Neuronal stem cell (in vitro differentiated cells): ENCODE data around the gene VEPH1.
A peak's percentile ranks its signal among the peaks of the same experiment; 100 is the strongest.

Source experiments
- DNase-seq: peaks from one replicate; pipeline ENCODE4 v3.0.0-alpha.2; 2013; ENCODE audit warnings: low spot score
- H2AFZ ChIP-seq: one replicate; pipeline ENCODE4 v1.6.1; 2013; ENCODE audit warnings: mild to moderate bottlenecking, low read length, inconsistent platforms
- H2AK5ac ChIP-seq: 2 replicates; pipeline ENCODE4 v1.6.1; 2013; ENCODE audit warnings: low read depth, mild to moderate bottlenecking, inconsistent platforms, low read length, moderate library complexity, mixed read lengths
- H2BK120ac ChIP-seq: 2 replicates; pipeline ENCODE4 v1.6.1; 2013; ENCODE audit warnings: low read depth, mild to moderate bottlenecking, inconsistent platforms, low read length, moderate library complexity, mixed read lengths
- H2BK12ac ChIP-seq: one replicate; pipeline ENCODE4 v1.6.1; 2013; ENCODE audit warnings: low read length, inconsistent platforms
- H2BK15ac ChIP-seq: 2 replicates; pipeline ENCODE4 v1.6.1; 2013; ENCODE audit warnings: mild to moderate bottlenecking, low read length, inconsistent platforms, mixed read lengths
- H2BK5ac ChIP-seq: one replicate; pipeline ENCODE4 v1.6.1; 2013; ENCODE audit warnings: inconsistent platforms, mild to moderate bottlenecking, low read length, moderate library complexity
- H3K14ac ChIP-seq: one replicate; pipeline ENCODE4 v1.6.1; 2013; ENCODE audit warnings: low read length, inconsistent platforms
- H3K18ac ChIP-seq: 2 replicates; pipeline ENCODE4 v1.6.1; 2013; ENCODE audit warnings: low read length, inconsistent platforms
- H3K23ac ChIP-seq: 2 replicates; pipeline ENCODE4 v1.6.1; 2013; ENCODE audit warnings: low read depth, mild to moderate bottlenecking, mixed read lengths, low read length, inconsistent platforms; ENCODE audit not compliant: poor library complexity
- H3K27ac ChIP-seq: replicated peaks from 3 replicates; pipeline ENCODE4 v1.5.1; 2013; ENCODE audit warnings: low read length, inconsistent platforms
- H3K27me3 ChIP-seq, 3 experiments: 2 replicates each; pipeline ENCODE4 v1.6.1; 2013; ENCODE audit warnings: low read length in 3 of 3, mild to moderate bottlenecking in 2 of 3, inconsistent platforms in 1 of 3, low read depth in 1 of 3, mixed read lengths in 1 of 3, moderate library complexity in 1 of 3; ENCODE audit not compliant: control insufficient read depth in 3 of 3, insufficient read depth in 3 of 3
- H3K36me3 ChIP-seq, 2 donors: replicated peaks in 1 of 2; 2 replicates each; pipeline ENCODE4 v1.6.1; 2013; ENCODE audit warnings: low read length in 2 of 2; ENCODE audit not compliant: control insufficient read depth in 2 of 2, insufficient read depth in 2 of 2
- H3K4ac ChIP-seq: 2 replicates; pipeline ENCODE4 v1.6.1; 2013; ENCODE audit warnings: inconsistent platforms, mild to moderate bottlenecking, low read length, moderate library complexity
- H3K4me1 ChIP-seq, 2 donors: 1 replicate in 1 of 2; 2 replicates in 1 of 2; pipeline ENCODE4 v1.6.1; 2013; ENCODE audit warnings: low read length in 2 of 2, low read depth in 1 of 2; ENCODE audit not compliant: control insufficient read depth in 2 of 2, insufficient read depth in 1 of 2
- H3K4me2 ChIP-seq: one replicate; pipeline ENCODE4 v1.6.1; 2013; ENCODE audit warnings: mild to moderate bottlenecking, low read length, inconsistent platforms; ENCODE audit not compliant: insufficient read depth, poor library complexity, severe bottlenecking
- H3K4me3 ChIP-seq, 2 donors: 2 replicates each; pipeline ENCODE4 v1.5.1; 2013; ENCODE audit warnings: low read length in 2 of 2, mild to moderate bottlenecking in 2 of 2, inconsistent platforms in 1 of 2, moderate library complexity in 1 of 2
- H3K79me1 ChIP-seq: one replicate; pipeline ENCODE4 v1.6.1; 2013; ENCODE audit warnings: low read depth, mild to moderate bottlenecking, inconsistent platforms, low read length, moderate library complexity
- H3K9ac ChIP-seq: one replicate; pipeline ENCODE4 v1.6.1; 2013; ENCODE audit warnings: mild to moderate bottlenecking, low read depth, low read length, inconsistent platforms; ENCODE audit not compliant: poor library complexity
- H3K9me3 ChIP-seq, 2 donors: replicated peaks in 1 of 2; 2 replicates each; pipeline versions ENCODE3 to v1.6.1; 2013; ENCODE audit warnings: low read length in 2 of 2, mild to moderate bottlenecking in 2 of 2, inconsistent platforms in 1 of 2, low read depth in 1 of 2, mixed read lengths in 1 of 2, moderate library complexity in 1 of 2; ENCODE audit not compliant: control insufficient read depth in 2 of 2, insufficient read depth in 1 of 2
- H4K8ac ChIP-seq: one replicate; pipeline ENCODE4 v1.6.1; 2013; ENCODE audit warnings: low read depth, mild to moderate bottlenecking, inconsistent platforms, low read length, moderate library complexity
- H4K91ac ChIP-seq: one replicate; pipeline ENCODE4 v1.6.1; 2013; ENCODE audit warnings: low read length, low read depth, mild to moderate bottlenecking, inconsistent platforms; ENCODE audit not compliant: poor library complexity
- WGBS, 2 donors: extraction: QIAGEN DNeasy Blood & Tissue Kit; methylation state at CpG; one replicate each; pipeline ENCODE4 v1.1.7; 2013; ENCODE audit warnings: missing lambda C conversion rate in 2 of 2, mixed read lengths in 1 of 2; ENCODE audit not compliant: insufficient read length in 2 of 2, insufficient replicate concordance in 1 of 2; ENCODE audit errors: extremely low coverage in 2 of 2; 5-methylcytosine and 5-hydroxymethylcytosine counted together

The VEPH1 gene

DNA sequence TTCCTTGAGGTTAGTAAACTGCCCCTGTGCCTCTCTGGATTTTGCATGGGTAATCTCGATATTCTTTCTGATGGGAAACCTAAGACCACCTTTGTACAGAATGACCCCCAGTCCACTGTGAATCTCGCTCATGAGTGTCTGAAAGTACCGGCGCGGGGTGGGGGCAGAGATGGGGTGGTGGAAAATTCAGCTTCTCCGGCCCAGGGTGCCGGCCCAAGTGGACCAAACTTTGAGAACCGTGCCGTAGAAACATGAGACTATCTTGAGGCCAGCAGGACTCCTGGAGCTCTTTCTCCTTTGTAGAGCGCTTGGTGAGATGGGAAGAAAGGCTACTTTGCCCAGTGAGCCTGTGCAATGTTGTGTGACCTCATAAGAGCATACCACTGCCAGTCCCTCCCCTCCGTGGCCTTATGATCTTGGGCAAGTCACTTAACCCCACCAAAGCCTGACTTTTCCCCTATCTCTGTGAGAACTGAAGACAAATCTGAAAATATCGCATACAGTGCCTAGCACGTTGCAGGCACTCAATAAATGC is 40.4 kb upstream of the VEPH1 start:
- no CpG with 5 or more reads among the region's 13 CpGs for WGBS, 2 donors
- peaks cover 0 to 4% of the 10 kb centered on the region in 2 donors for H3K4me1 ChIP-seq
- peak overlapping the region; percentile 61 for H2BK120ac ChIP-seq
- peak overlapping the region; percentile 67 for H2BK5ac ChIP-seq
- H3K79me1 ChIP-seq = no peaks in the 10 kb centered on the region
- no peaks in the 10 kb centered on the region for H3K36me3 ChIP-seq
- no peak overlapping the region for H4K8ac ChIP-seq
- no peak overlapping the region for H2AK5ac ChIP-seq
- peaks cover 5 to 10% of the 10 kb centered on the region in 2 donors for H3K9me3 ChIP-seq
- H3K23ac ChIP-seq = no peak overlapping the region
- no peak overlapping the region for H3K4ac ChIP-seq
- no peak for DNase-seq
- H2BK15ac ChIP-seq = no peak overlapping the region
- no peak overlapping the region for H3K14ac ChIP-seq
- peak overlapping the region in 1 of 2 donors; percentile 75 for H3K4me3 ChIP-seq
- H4K91ac ChIP-seq = no peak overlapping the region
- peak overlapping the region; percentile 78 for H3K18ac ChIP-seq
- peaks cover 0 to 4% (median 2%) of the 10 kb centered on the region in 3 experiments for H3K27me3 ChIP-seq
- peak overlapping the region; percentile 59 for H3K4me2 ChIP-seq
- H3K9ac ChIP-seq = no peak overlapping the region
- H2BK12ac ChIP-seq = no peak overlapping the region
- peak overlapping the region; percentile 68 for H2AFZ ChIP-seq
- no peak overlapping the region for H3K27ac ChIP-seq

GRCh38 chr3:157542711-157543500 is 39.7 kb upstream of the VEPH1 start:
- Histone ChIP-seq H3K4ac (no peak overlapping the region), H2BK12ac (no peak overlapping the region), H3K18ac (peak overlapping the region; percentile 89), H3K23ac (peak overlapping the region; percentile 52), H3K4me1 (peaks cover 0 to 4% of the 10 kb centered on the region in 2 donors), H2BK120ac (peak overlapping the region; percentile 61), H3K14ac (peak overlapping the region; percentile 84), H3K27ac (no peak overlapping the region), H3K9me3 (peaks cover 5 to 10% of the 10 kb centered on the region in 2 donors), H4K91ac (no peak overlapping the region), H3K9ac (peak overlapping the region; percentile 51), H4K8ac (no peak overlapping the region), H2BK15ac (peak overlapping the region; percentile 82), H3K4me2 (peak overlapping the region; percentile 59), H3K4me3 (peak overlapping the region in 1 of 2 donors; percentile 75), H3K79me1 (no peaks in the 10 kb centered on the region), H3K36me3 (no peaks in the 10 kb centered on the region), H2AK5ac (peak overlapping the region; percentile 32), H2AFZ (peak overlapping the region; percentile 68), H2BK5ac (peak overlapping the region; percentile 67), H3K27me3 (peaks cover 0 to 4% (median 2%) of the 10 kb centered on the region in 3 experiments)
- DNase-seq = peak; percentile 14
- WGBS, 2 donors = no CpG with 5 or more reads among the region's 50 CpGs

- Histone ChIP-seq H3K14ac (no peak overlapping the region), H3K4me3 (no peak overlapping the region), H2BK5ac (no peak overlapping the region), H2AFZ (no peak overlapping the region), H2AK5ac (no peak overlapping the region), H2BK15ac (no peak overlapping the region), H3K79me1 (no peaks in the 10 kb centered on the region), H3K18ac (no peak overlapping the region), H3K23ac (no peak overlapping the region), H3K27me3 (peaks cover 0 to 4% (median 2%) of the 10 kb centered on the region in 3 experiments), H2BK12ac (no peak overlapping the region), H3K4me1 (peaks cover 0 to 4% of the 10 kb centered on the region in 2 donors), H3K36me3 (no peaks in the 10 kb centered on the region), H3K9me3 (peaks cover 5 to 10% of the 10 kb centered on the region in 2 donors), H3K27ac (no peak overlapping the region), H2BK120ac (no peak overlapping the region), H4K91ac (no peak overlapping the region), H3K4ac (no peak overlapping the region), H4K8ac (no peak overlapping the region), H3K4me2 (no peak overlapping the region), H3K9ac (no peak overlapping the region)
- no peak for DNase-seq
- WGBS, 2 donors = no CpG with 5 or more reads among the region's 6 CpGs
Observed at GRCh38 chr3:157541506-157542236, 38.5 kb upstream of the VEPH1 start.

DNA sequence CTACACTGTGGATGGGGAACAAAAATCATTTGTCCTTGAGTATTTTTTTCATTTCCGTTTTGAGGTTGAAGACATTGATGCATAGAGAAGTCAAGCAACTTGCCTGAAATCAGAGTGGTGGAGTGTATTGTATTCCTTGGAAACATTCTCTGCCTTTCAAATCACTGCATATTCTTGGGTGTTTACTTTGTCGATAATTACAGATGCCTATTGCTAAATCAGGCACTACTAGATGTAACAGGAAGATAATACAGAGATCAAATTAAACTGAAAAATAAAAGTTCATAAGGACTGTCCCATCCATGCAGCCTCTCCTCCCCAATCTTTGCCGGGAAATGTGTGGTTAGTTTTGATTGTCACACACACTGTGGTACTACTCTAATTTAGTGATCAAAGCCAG is 37.4 kb upstream of the VEPH1 start:
- Histone ChIP-seq H3K27me3 (peaks cover 0 to 4% (median 2%) of the 10 kb centered on the region in 3 experiments), H2AFZ (no peak overlapping the region), H3K27ac (no peak overlapping the region), H2BK120ac (no peak overlapping the region), H3K79me1 (no peaks in the 10 kb centered on the region), H2BK15ac (no peak overlapping the region), H3K4me1 (peaks cover 0 to 4% of the 10 kb centered on the region in 2 donors), H4K91ac (no peak overlapping the region), H3K23ac (no peak overlapping the region), H3K36me3 (no peaks in the 10 kb centered on the region), H3K14ac (no peak overlapping the region), H4K8ac (no peak overlapping the region), H2BK5ac (no peak overlapping the region), H3K4me3 (no peak overlapping the region), H3K9me3 (peaks cover 6 to 10% of the 10 kb centered on the region in 2 donors), H3K18ac (no peak overlapping the region), H2AK5ac (no peak overlapping the region), H2BK12ac (no peak overlapping the region), H3K4me2 (no peak overlapping the region), H3K9ac (no peak overlapping the region), H3K4ac (no peak overlapping the region)
- no peak for DNase-seq
- no CpG with 5 or more reads among the region's 3 CpGs for WGBS, 2 donors
